ENCODE measurements around the gene RNF125. TPM values are rescaled to one million over a fixed set of nuclear protein-coding genes. Genes with fewer than 3 reads are reported as not detected.

RNF125 gene
- total RNA-seq, 2 experiments from 2014 or later: 23.6 to 24.3 TPM

DNA sequence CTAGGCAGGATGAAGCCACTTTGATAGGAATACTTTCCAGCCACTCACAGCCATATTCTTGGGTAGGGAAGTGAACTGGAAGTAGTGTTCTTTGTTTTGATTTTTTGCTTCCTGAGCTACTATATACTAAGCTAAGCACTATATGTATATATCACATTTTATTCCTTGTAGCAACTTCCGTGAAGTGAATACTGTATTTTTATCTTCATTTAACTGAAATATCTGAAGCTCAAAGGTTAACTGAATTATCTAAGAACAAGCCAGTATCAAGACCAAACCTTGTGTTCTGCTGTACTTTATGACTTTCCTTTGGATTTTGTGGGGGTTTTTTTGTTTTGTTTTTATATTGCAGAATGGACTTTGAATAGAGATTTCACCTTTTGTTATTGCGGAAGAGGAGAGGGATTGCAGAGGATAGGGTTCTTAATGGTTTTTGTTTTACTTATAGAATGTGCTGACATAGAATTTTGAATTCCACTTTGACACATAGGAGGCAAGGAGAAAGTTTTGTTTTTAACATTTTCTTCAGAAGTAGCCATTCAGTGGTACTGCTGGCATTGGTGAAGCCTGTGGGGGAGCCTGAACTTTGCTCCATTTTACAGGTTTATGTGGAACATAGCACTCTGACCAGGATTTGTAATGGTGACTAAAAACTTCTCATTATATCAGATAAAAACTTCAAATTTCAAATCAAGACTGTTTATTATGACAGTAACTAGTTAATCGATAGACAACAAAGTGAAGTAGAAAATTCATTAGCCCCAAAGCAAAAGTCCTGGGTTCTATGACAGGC, 48.9 kb downstream of the RNF125 start:
- ChIA-PET CTCF (interaction anchor here (0.7 kb wide), 1 partner anchor 19 kb away, joined by 5 read pairs; no protein-coding TSS in a partner anchor), POLR2A (no interaction called here)

DNA sequence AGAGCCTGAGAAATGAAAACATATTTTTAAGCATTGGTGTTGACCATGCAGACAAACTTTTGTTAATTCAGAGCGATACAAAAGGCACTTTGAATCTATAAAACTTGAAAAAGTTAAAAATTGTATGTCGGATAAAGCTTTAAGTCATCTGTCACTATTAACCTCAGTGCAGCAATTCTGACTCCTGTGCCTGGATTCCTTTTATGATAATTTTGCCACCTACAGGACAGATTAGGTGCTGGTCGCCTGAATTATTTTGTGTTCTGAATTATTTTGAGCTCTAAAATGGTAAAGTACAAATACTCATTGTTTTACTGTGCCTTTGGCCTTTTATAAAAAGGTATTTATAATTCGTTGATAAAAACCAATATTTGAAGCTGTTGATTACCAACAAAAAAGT, 53.7 kb downstream of the RNF125 start:
- CTCF ChIA-PET: interaction anchor here (0.6 to 1.6 kb wide), 8 partner anchors 10 to 130 kb away, joined by 3 to 13 read pairs (median 4); partner anchors contain the start of genes RNF125, RNF138 and TRAPPC8
- POLR2A ChIA-PET: interaction anchor here (2.0 kb wide), 1 partner anchor 53 kb away, joined by 7 read pairs; the partner anchor contains the start of gene RNF125

- POLR2A ChIA-PET: no interaction called here
- CTCF ChIA-PET: no interaction called here
Observed at GRCh38 chr18:32074206-32074605, 55.6 kb downstream of the RNF125 start.

DNA sequence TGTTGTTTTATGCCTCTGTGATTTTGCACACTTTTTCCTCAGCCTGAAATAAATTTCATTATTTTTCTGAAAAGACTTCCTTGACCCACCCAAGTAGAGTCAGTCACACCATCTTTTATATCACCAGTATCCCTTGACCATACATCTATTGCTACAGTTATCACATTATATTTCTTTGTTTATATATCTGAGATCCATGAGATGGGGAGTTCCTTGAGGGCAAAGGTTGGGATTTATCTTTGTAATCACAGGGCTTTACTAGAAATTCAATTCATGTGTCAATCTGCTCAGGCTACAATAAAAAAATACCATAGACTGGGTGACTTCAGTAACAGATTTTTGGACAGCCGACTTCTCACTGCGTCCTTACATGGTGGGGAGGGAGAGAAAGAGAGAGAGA, 60.2 kb downstream of the RNF125 start:
- POLR2A ChIA-PET: no interaction called here
- CTCF ChIA-PET: no interaction called here

- ChIA-PET CTCF (no interaction called here), POLR2A (no interaction called here)
Observed at GRCh38 chr18:32081881-32082280, 63.3 kb downstream of the RNF125 start.

DNA sequence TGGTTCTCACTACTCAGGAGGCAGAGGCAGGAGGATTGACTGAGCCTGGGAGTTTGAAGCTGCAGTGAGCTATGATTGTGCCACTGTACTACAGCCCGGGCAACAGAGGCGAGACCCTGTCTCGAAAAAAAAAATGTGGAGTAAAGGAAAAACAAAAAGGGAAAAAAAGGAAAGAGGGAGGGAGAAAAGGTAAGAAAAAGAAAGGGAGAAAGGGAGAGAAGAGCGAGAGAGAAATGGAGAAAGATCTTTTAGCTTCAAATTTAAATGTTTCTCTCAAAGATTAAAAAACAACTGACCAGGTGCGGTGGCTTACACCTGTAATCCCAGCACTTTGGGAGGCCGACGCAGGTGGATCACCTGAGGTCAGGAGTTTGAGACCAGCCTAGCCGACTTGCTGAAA, 65.2 kb downstream of the RNF125 start:
- POLR2A ChIA-PET: no interaction called here

DNA sequence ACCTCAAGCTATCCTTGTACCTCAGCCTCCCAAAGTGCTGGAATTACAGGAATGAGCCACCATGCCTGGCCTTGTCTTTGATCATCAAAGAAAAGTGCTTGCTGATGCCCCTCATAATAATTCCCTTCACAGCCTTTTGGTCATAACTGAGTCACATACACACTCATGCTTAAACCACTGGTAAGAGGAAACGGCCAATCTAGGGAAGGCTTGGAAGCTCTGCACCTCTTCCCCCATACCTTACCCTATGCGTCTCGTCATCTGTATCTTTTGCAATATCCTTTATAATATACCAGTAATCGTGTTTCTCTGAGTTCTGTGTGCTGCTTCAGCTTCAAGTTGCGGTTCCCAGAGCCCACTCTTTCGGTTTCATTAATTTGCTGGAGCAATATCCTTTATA, 68.3 kb downstream of the RNF125 start:
- ChIA-PET POLR2A (no interaction called here), CTCF (interaction anchor here (0.7 kb wide), 1 partner anchor 16 kb away, joined by 4 read pairs; no protein-coding TSS in a partner anchor)

More for the DNA sequence above, 65.2 kb downstream of the RNF125 start:
- CTCF ChIA-PET: interaction anchor here (0.5 kb wide), 1 partner anchor 12 kb away, joined by 3 read pairs; no protein-coding TSS in a partner anchor

GRCh38 chr18:32090831-32091230, 72.2 kb downstream of the RNF125 start:
- CTCF ChIA-PET: interaction anchor here (0.6 to 1.0 kb wide), 2 partner anchors 25 to 156 kb away, joined by 3 read pairs; no protein-coding TSS in a partner anchor
- POLR2A ChIA-PET: interaction anchor here (0.5 to 0.9 kb wide), 3 partner anchors 26 to 170 kb away, joined by 3 to 5 read pairs (median 4); partner anchors contain the start of gene RNF125

DNA sequence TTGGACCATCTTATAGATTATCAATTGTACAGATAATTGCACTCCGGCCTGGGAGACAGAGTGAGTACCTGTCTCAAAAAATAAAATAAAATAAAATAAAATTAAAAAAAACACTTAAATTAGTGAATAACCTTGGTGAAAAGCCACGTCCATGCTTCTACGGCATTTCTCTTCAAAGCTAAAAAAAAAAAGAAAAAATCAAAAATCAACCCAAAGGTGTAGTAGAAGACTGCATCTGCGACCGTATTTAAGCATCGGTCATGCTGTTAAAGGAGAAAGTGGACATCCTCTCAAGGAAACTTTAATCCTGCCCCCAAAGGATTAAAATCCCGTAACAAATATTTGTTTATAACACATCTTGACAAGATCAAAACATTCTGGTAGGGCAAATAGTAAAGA, 72.7 kb downstream of the RNF125 start:
- ChIA-PET CTCF (interaction anchor here (0.6 to 1.4 kb wide), 5 partner anchors 19 to 156 kb away, joined by 3 to 9 read pairs (median 3); no protein-coding TSS in a partner anchor), POLR2A (interaction anchor here (0.5 to 2.5 kb wide), 6 partner anchors 27 to 170 kb away, joined by 3 to 43 read pairs (median 4); partner anchors contain the start of genes RNF125 and TRAPPC8)

- POLR2A ChIA-PET: interaction anchor here (0.8 to 2.5 kb wide), 4 partner anchors 42 to 149 kb away, joined by 3 to 43 read pairs (median 9); partner anchors contain the start of genes RNF125 and TRAPPC8
- CTCF ChIA-PET: interaction anchor here (0.7 to 1.4 kb wide), 5 partner anchors 20 to 150 kb away, joined by 3 to 9 read pairs (median 3); no protein-coding TSS in a partner anchor
Observed at GRCh38 chr18:32091724-32092421, 73.2 kb downstream of the RNF125 start, which contains the start of gene RNF138. TSS of gene RNF138 (plus strand) at chr18:32091874. CDS start at chr18:32092777, 903 bp downstream.

- ChIA-PET POLR2A (interaction anchor here (0.5 to 2.5 kb wide), 5 partner anchors 52 to 150 kb away, joined by 3 to 43 read pairs (median 9); partner anchors contain the start of genes RNF125 and TRAPPC8), CTCF (interaction anchor here (0.7 to 1.4 kb wide), 4 partner anchors 20 to 151 kb away, joined by 3 to 9 read pairs (median 4); no protein-coding TSS in a partner anchor)
Observed at GRCh38 chr18:32092422-32093101, 73.9 kb downstream of the RNF125 start.

DNA sequence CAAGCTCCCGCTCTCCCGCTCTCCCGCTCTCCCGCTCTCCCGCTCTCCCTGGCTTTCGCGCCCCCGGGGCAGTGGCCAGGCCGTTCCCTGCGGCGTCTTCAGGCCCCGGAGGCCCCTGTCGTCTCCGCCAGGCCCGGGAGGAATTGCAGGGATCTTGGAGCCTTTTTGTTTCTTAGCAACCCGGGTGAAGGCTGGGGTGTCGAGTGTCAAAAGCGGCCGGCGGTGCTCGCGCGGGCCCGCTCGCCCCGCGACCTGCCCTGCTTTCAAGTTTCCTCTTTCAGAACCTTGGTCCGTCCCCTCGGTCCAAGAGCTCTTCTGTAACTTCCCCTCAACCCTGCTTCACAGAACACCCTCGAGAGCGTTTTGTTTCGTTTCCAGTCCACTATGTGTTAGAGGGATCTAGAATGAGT, 74.5 kb downstream of the RNF125 start:
- POLR2A ChIA-PET: interaction anchor here (0.5 to 2.5 kb wide), 4 partner anchors 56 to 150 kb away, joined by 3 to 14 read pairs (median 6); partner anchors contain the start of genes RNF125 and TRAPPC8
- CTCF ChIA-PET: no interaction called here

- ChIA-PET CTCF (no interaction called here), POLR2A (interaction anchor here (0.7 to 2.5 kb wide), 3 partner anchors 56 to 151 kb away, joined by 3 to 14 read pairs (median 9); partner anchors contain the start of genes RNF125 and TRAPPC8)
Observed at GRCh38 chr18:32093523-32093922, 74.9 kb downstream of the RNF125 start.

DNA sequence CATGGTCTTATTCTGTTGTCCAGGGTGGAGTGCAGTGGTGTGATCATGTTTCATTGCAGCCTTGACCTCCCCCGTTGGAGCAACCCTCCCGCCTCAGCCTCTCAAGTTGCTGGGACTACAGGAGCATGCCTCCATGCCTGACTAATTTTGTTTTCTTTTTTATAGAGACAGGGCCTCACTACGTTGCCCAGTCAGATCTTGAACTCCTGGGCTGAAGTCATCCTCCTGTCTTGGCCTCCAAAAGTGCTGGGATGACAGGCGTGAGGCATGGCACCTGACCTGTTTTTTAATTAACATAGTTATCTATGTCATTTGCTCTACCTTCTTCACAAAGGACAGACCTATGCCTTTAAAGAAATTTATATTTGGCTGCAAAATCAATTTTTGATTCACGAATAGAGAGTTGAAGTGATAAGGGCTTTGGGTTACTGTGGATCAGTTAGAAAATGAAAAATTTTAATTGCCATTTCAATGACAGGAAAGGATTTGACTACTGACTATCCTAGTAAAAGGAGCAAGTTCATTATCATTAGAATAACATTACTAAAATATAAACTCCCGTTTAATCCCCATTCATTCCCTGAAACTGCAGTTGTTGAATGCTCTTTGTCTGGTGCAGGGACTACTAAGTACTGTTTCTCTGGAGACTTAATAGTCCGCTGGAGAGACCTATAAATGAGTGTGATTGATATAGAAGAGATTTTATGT, 76.7 kb downstream of the RNF125 start:
- CTCF ChIA-PET: interaction anchor here (1.3 kb wide), 1 partner anchor 152 kb away, joined by 4 read pairs; the partner anchor contains the start of gene TRAPPC8
- POLR2A ChIA-PET: no interaction called here

GRCh38 chr18:32095900-32096229, 77.2 kb downstream of the RNF125 start:
- CTCF ChIA-PET: interaction anchor here (1.3 kb wide), 1 partner anchor 153 kb away, joined by 4 read pairs; the partner anchor contains the start of gene TRAPPC8
- POLR2A ChIA-PET: interaction anchor here (0.5 kb wide), 1 partner anchor 76 kb away, joined by 3 read pairs; no protein-coding TSS in a partner anchor

GRCh38 chr18:32096946-32097345, 78.3 kb downstream of the RNF125 start:
- POLR2A ChIA-PET: interaction anchor here (0.6 to 1.0 kb wide), 2 partner anchors 47 to 77 kb away, joined by 3 to 5 read pairs; no protein-coding TSS in a partner anchor
- CTCF ChIA-PET: interaction anchor here (1.3 kb wide), 1 partner anchor 154 kb away, joined by 4 read pairs; the partner anchor contains the start of gene TRAPPC8

GRCh38 chr18:32104516-32104915, 85.9 kb downstream of the RNF125 start:
- ChIA-PET POLR2A (no interaction called here), CTCF (no interaction called here)

GRCh38 chr18:32110005-32110404, 91.4 kb downstream of the RNF125 start:
- POLR2A ChIA-PET: no interaction called here
- CTCF ChIA-PET: no interaction called here
